HEK293T (cell line): ENCODE results near the gene TXNRD2.

Experiments used
- CTCF ChIA-PET: fragments of 350-600 bp; formaldehyde crosslinking; extraction: SDS; loops from one replicate; lab custom pipeline; 2021; ENCODE audit warnings: antibody characterized with exemption, inconsistent platforms; lab: Yijun Ruan, JAX
- POLR2A ChIA-PET: fragments of 350-600 bp; formaldehyde crosslinking; extraction: SDS; loops from one replicate; lab custom pipeline; 2020; ENCODE audit warnings: antibody characterized with exemption, inconsistent platforms; lab: Yijun Ruan, JAX
- DNase-seq: peaks from one replicate; pipeline ENCODE4 v3.0.0; 2012; ENCODE audit warnings: mixed read lengths; ENCODE audit errors: extremely low spot score
- ARNT ChIP-seq: fragments of 450-650 bp; IDR thresholded peaks from 2 replicates; pipeline ENCODE4 v1.6.1; 2017; ENCODE audit warnings: mild to moderate bottlenecking
- BHLHE40 ChIP-seq: fragments of 450-650 bp; IDR thresholded peaks from 2 replicates; pipeline ENCODE4 v1.6.1; 2016; ENCODE audit warnings: mild to moderate bottlenecking, moderate library complexity, borderline replicate concordance
- CTBP1 ChIP-seq: fragments of 450-650 bp; IDR thresholded peaks from 2 replicates; pipeline ENCODE4 v1.6.1; 2016; ENCODE audit warnings: borderline replicate concordance
- ELF4 ChIP-seq: fragments of 450-650 bp; IDR thresholded peaks from 2 replicates; pipeline ENCODE4 v1.6.1; 2017; ENCODE audit warnings: antibody characterized with exemption
- FOXA1 ChIP-seq: fragments of 450-650 bp; IDR thresholded peaks from 2 replicates; pipeline ENCODE4 v1.6.1; 2016; ENCODE audit warnings: mild to moderate bottlenecking
- FOXK2 ChIP-seq: fragments of 450-650 bp; IDR thresholded peaks from 2 replicates; pipeline ENCODE4 v1.6.1; 2016; ENCODE audit warnings: mild to moderate bottlenecking
- FOXM1 ChIP-seq: fragments of 450-650 bp; IDR thresholded peaks from 2 replicates; pipeline ENCODE4 v1.6.1; 2017; ENCODE audit warnings: mild to moderate bottlenecking, borderline replicate concordance
- HDGF ChIP-seq: fragments of 450-650 bp; IDR thresholded peaks from 2 replicates; pipeline ENCODE4 v1.6.1; 2017; ENCODE audit warnings: antibody characterized with exemption, borderline replicate concordance
- L3MBTL2 ChIP-seq: fragments of 450-650 bp; conservative IDR thresholded peaks from 2 replicates; pipeline ENCODE4 v1.6.1; 2016; ENCODE audit warnings: mild to moderate bottlenecking
- LEF1 ChIP-seq: fragments of 450-650 bp; IDR thresholded peaks from 2 replicates; pipeline ENCODE4 v1.6.1; 2017; ENCODE audit warnings: mild to moderate bottlenecking, borderline replicate concordance
- NFRKB ChIP-seq: fragments of 450-650 bp; IDR thresholded peaks from 2 replicates; pipeline ENCODE4 v1.6.1; 2016; ENCODE audit warnings: mild to moderate bottlenecking, moderate library complexity
- PKNOX1 ChIP-seq: fragments of 450-650 bp; IDR thresholded peaks from 2 replicates; pipeline ENCODE4 v1.6.1; 2016
- SP1 ChIP-seq: fragments of 450-650 bp; IDR thresholded peaks from 2 replicates; pipeline ENCODE4 v1.6.1; 2017
- SUZ12 ChIP-seq: fragments of 450-650 bp; IDR thresholded peaks from 2 replicates; pipeline ENCODE4 v1.6.1; 2016; ENCODE audit warnings: mild to moderate bottlenecking
- TARDBP ChIP-seq: fragments of 450-650 bp; IDR thresholded peaks from 2 replicates; pipeline ENCODE4 v1.6.1; 2016
- ZNF384 ChIP-seq: fragments of 450-650 bp; IDR thresholded peaks from 2 replicates; pipeline ENCODE4 v1.6.1; 2016

Gene TXNRD2

GRCh38 chr22:19981171-19981960 lies 39.7 kb upstream of the TXNRD2 start:
- TF ChIP-seq FOXK2: no peak
- TF ChIP-seq FOXA1: no peak
- TF ChIP-seq SUZ12: no peak
- TF ChIP-seq ELF4: no peak
- TF ChIP-seq LEF1: no peak
- TF ChIP-seq HDGF: no peak
- no peak for TF ChIP-seq ZNF384
- no peak for TF ChIP-seq TARDBP
- no peak for TF ChIP-seq BHLHE40
- no peak for TF ChIP-seq L3MBTL2
- TF ChIP-seq PKNOX1: no peak
- no peak for TF ChIP-seq SP1
- no peak for TF ChIP-seq CTBP1
- CTCF ChIA-PET: no interaction called here
- POLR2A ChIA-PET: interaction anchor here (0.6 kb wide), 1 partner anchor 127 kb away, joined by 3 read pairs; the partner anchor contains the start of genes GNB1L and RTL10
- no peak for DNase-seq

- CTCF ChIA-PET: no interaction called here
- no peak for DNase-seq
- POLR2A ChIA-PET: interaction anchor here (0.6 kb wide), 1 partner anchor 126 kb away, joined by 3 read pairs; the partner anchor contains the start of genes GNB1L and RTL10
- TF ChIP-seq SP1 (no peak), PKNOX1 (no peak), FOXK2 (no peak), ZNF384 (no peak)
Measured at GRCh38 chr22:19980766-19981165, 39.1 kb upstream of the TXNRD2 start.

- ChIA-PET CTCF (interaction anchor here (1.4 kb wide), 1 partner anchor 34 kb away, joined by 7 read pairs; no protein-coding TSS in a partner anchor), POLR2A (no interaction called here)
- DNase-seq: no peak
- TF ChIP-seq ELF4: no peak
- no peak for TF ChIP-seq FOXA1
- TF ChIP-seq TARDBP: no peak
- TF ChIP-seq CTBP1: no peak
- no peak for TF ChIP-seq SP1
- TF ChIP-seq LEF1: no peak
- no peak for TF ChIP-seq FOXK2
- no peak for TF ChIP-seq FOXM1
Measured at GRCh38 chr22:19979712-19980493, 38.3 kb upstream of the TXNRD2 start.

GRCh38 chr22:19978748-19979147 lies 37.1 kb upstream of the TXNRD2 start:
- POLR2A ChIA-PET: no interaction called here
- no peak for DNase-seq
- CTCF ChIA-PET: interaction anchor here (1.4 kb wide), 1 partner anchor 35 kb away, joined by 7 read pairs; no protein-coding TSS in a partner anchor

More at GRCh38 chr22:19978748-19979147, 37.1 kb upstream of the TXNRD2 start:
- no peak for TF ChIP-seq ARNT
- no peak for TF ChIP-seq FOXM1
- TF ChIP-seq PKNOX1: no peak
- no peak for TF ChIP-seq NFRKB
- TF ChIP-seq ZNF384: no peak
- TF ChIP-seq TARDBP: no peak
- no peak for TF ChIP-seq SUZ12
- no peak for TF ChIP-seq FOXA1
- no peak for TF ChIP-seq ELF4
- TF ChIP-seq CTBP1: no peak
- no peak for TF ChIP-seq FOXK2
- TF ChIP-seq HDGF: no peak
- no peak for TF ChIP-seq LEF1
- TF ChIP-seq SP1: no peak
- TF ChIP-seq L3MBTL2: no peak
- TF ChIP-seq BHLHE40: no peak
